Astrocyte (in vitro differentiated cells and primary cell): ENCODE measurements around the gene ZNF805.

ENCODE experiments used
- EZH2 ChIP-seq: IDR thresholded peaks from 2 replicates; pipeline ENCODE4 v1.6.1; 2012; ENCODE audit warnings: mild to moderate bottlenecking, low read length, inconsistent platforms; ENCODE audit not compliant: insufficient read depth
- TF ChIP-seq, protein P1 (sequence below): IDR thresholded peaks from 2 replicates; pipeline ENCODE4 v1.5.1; 2011; ENCODE audit warnings: low read depth, mild to moderate bottlenecking, inconsistent platforms, low read length, moderate library complexity; ENCODE audit not compliant: insufficient read depth

DNA sequence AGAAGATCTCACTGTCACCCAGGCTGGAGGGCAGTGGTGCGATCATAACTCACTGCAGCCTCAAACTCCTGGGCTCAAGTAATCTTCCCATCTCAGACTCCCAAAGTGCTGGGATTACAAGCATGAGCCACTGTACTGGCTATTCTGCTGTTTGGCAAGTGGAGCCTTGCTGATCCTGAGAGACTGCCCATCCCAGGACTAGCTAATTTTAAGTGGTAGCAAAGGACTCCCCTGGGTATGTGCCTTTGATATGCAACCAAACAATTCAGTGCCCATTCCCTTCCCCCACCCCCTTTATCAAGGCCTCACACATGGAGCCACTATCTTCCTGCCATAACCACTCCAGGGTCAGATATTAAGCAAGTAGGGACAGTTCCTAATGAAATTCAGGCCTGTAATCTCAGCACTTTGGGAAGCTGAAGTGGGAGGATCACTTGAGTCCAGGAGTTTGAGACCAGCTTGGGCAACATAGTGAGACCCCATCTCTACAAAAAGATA is 22.9 kb downstream of the ZNF805 start:
- TF ChIP-seq, protein P1, sequence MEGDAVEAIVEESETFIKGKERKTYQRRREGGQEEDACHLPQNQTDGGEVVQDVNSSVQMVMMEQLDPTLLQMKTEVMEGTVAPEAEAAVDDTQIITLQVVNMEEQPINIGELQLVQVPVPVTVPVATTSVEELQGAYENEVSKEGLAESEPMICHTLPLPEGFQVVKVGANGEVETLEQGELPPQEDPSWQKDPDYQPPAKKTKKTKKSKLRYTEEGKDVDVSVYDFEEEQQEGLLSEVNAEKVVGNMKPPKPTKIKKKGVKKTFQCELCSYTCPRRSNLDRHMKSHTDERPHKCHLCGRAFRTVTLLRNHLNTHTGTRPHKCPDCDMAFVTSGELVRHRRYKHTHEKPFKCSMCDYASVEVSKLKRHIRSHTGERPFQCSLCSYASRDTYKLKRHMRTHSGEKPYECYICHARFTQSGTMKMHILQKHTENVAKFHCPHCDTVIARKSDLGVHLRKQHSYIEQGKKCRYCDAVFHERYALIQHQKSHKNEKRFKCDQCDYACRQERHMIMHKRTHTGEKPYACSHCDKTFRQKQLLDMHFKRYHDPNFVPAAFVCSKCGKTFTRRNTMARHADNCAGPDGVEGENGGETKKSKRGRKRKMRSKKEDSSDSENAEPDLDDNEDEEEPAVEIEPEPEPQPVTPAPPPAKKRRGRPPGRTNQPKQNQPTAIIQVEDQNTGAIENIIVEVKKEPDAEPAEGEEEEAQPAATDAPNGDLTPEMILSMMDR, result no peak
- no peak for TF ChIP-seq EZH2
